HG03439 (cell line): ENCODE results near the gene SLC46A2.

Experiments used
- ATAC-seq: cut with Tn5 transposase; IDR thresholded peaks from one replicate; pipeline ENCODE4 v1.9.1; 2021; ENCODE audit warnings: mild to moderate bottlenecking, moderate library complexity; ENCODE audit not compliant: unreplicated experiment

Gene SLC46A2

DNA sequence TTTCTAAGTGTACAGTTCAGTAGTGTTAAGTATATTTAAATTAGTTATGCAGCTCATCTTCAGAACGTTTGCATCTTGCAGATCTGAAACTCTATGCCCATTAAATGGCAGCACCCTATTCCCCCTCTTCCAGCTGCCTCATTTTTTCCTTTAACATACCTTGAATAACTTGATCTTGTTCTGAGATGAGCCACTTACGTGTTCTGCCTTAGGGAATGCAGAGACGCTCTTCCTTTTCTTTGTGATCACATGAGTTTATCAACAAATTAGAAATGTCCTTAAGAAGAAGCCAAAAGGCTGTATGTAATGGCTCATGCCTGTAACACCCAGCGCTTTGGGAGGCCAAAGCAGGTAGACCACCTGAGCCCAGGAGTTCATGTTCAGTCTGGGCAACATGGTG lies 57.6 kb downstream of the SLC46A2 start:
- no peak for ATAC-seq

DNA sequence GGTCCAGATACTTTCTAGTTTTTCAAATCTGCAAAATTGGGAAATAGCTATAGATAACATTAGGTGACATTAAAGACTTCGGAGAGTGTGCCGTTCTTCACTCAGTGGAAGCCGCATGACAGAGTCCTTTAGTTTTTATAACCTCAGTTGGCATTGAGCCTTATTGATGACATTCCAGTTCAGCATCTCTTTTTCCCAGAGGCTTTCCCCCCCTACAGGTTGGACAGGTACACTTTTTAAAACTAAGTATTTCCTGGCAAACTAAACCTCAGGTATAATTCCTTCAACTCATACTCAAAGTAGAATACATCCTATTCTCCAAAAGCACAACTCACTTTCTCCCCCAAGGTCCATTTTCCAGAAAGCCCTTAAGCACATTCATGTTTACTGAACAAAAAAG lies 58.7 kb downstream of the SLC46A2 start:
- ATAC-seq, result no peak

DNA sequence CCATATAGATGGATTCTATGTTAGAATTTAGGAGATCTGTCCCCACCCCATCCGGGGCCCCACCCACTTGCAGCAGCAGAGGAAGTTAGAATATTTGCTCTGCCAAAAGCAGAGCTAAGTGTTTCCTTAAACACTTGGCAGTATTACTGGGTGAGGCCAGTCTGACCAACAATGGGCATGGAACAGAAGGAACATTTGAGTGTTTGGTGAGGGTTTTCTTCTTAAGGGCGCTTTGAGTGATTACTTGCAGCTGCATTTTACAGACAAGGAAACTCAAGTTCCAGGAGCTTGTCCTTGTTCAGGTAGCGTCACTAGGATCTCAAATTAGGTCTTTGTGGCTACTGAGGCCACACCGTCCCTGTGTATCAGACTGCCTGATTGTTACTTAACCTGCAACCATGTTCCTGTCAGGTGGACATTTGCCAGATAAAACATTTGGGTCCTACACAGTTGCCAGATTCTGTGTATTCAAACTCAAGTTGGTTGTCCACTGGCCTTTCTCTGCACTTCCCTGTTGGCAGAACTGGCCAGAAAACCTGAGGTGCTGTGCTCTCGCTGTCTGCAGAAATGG lies 59.3 kb downstream of the SLC46A2 start:
- no peak for ATAC-seq
